ENCODE measurements around the gene COL23A1.
"Not testable (repeated sequence)": the region's sequence is repeated elsewhere in the genome, so short reads cannot be mapped to it uniquely, and the experiment has no call there.

The COL23A1 gene

DNA sequence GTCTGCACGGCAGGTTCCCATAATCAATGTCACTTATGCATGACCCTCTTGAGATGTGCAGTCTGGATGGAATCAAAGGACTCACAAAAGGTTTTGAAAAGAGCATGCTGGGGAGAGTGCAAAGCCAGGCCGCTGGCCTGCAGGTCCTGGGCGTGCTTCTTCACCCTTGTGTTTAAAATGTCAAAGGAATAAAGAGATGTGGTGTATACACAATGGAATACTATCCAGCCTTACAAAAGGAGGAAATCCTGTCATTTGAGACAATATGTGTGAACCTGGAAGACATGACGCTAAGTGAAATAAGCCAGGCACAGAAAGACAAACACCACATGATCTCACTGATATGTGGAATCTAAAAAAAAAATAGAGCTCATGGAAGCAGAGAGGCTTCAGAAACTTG, 220.1 kb downstream of the COL23A1 start:
- no peak for DNase-seq

DNA sequence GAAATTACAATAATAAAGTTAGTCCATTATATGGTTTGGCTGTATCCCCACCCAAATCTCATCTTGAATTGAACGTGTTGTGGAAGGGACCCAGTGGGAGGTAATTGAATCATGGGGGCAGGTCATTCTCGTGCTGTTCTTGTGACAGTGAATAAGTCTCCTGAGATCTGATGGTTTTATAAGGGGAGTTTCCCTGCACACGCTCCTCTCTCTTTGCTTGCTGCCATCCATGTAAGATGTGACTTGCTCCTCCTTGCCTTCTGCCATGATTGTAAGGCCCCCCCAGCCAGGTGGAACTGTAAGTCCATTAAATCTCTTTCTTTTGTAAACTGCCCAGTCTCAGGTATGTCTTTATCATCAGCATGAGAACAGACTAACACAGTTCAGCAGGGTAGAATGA, 220.7 kb downstream of the COL23A1 start:
- not testable (repeated sequence) for DNase-seq

DNA sequence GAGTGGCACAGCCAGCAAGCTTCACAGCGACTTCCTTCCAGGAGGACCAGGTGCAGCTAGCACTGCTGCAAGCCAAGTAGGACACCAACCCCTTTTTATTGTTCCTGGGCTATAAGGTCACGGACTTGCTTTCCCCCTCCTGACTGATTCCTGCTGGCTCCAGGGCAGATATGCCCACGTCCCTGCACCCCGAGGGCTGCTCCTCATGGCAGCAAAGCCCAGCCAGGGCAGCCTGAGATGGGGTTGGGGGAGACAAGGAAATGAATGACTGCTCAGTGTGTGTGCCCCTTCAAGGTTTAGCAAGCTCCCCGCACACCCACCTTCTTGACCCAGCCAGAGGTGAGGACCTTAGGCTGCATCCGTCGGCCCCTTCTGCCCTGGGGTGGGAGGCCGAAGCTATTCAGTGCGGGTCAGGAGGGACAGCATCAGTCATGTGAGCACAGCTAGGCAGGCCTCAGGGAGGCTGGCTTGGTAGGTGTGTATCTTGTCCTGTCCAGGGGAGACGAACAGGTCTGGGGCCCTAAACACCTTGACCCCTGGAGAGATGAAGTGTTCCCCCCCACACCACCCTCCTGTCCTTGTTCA, 221.4 kb downstream of the COL23A1 start:
- DNase-seq = no peak

DNA sequence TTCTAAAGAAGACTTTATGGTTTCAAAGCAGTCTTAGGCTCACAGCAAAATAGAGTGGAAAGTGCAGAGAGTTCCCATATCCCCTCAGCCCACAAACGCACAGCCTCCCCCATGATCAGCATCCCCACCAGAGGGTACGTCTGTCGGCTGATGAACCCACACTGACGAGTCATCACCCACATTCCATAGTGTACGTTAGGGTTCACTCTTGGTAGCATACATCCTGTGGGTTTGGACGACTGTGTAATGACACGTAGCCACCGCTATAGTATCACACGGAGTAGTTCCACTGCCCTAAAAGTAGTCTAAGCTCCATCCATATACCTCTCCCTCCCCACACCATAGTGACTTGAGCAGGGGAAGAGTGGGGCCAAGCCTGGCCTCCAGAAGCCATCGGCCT, 221.9 kb downstream of the COL23A1 start:
- DNase-seq = no peak

DNA sequence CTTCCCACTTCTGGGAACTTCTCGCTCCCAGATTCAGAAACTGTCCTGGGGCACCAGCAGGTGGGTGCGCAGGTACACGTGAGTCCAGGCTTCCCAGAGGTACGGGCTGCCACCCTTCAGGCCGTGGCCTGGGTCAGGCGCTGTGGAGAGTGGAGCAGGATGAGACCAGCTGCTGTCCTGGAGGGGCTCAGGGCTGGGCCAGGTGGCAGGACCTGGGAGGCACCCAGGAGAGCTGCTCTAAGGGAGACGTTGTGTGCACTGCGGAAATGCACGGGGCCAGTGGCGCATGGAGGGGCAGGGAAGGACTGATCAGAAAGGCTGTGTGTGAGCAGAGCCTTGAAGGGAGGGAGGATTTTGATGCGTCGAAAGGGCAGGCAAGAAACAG, 222.5 kb downstream of the COL23A1 start:
- DNase-seq = no peak

DNA sequence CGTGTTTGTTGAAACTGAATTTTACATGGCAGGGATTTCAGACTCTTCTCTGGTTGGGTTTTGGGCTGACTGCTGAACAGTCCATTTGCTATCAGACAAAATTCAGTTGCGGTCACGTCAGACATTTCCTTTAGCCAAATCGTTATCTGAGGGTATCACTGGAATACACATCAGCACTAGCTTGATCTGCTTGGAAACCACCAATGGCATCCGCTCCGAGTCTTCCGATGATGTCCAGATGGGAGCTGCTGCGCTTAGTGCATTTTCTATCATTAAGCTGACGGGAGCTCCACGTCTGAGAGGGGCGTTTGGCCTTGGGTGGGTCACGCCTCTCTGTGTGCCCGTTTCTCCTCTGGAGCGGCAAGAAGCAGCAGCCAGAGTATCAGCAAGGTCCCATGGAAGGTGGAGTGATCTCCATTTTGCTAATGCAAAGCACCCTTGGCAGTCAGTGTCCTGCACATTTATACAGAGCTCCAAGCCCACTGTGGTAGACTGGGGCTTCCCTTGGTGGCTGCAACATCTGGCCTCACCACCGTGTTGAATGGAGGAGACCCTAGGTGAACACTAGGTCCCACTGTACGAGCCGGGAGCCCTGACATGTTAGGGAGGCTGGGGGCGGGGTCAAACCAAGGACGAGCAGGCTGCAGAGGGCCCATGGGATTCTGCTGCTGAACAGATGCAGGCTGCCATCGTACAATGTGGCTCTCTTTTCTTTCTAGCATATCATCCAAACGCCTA, 223.0 kb downstream of the COL23A1 start:
- DNase-seq = no peak

DNA sequence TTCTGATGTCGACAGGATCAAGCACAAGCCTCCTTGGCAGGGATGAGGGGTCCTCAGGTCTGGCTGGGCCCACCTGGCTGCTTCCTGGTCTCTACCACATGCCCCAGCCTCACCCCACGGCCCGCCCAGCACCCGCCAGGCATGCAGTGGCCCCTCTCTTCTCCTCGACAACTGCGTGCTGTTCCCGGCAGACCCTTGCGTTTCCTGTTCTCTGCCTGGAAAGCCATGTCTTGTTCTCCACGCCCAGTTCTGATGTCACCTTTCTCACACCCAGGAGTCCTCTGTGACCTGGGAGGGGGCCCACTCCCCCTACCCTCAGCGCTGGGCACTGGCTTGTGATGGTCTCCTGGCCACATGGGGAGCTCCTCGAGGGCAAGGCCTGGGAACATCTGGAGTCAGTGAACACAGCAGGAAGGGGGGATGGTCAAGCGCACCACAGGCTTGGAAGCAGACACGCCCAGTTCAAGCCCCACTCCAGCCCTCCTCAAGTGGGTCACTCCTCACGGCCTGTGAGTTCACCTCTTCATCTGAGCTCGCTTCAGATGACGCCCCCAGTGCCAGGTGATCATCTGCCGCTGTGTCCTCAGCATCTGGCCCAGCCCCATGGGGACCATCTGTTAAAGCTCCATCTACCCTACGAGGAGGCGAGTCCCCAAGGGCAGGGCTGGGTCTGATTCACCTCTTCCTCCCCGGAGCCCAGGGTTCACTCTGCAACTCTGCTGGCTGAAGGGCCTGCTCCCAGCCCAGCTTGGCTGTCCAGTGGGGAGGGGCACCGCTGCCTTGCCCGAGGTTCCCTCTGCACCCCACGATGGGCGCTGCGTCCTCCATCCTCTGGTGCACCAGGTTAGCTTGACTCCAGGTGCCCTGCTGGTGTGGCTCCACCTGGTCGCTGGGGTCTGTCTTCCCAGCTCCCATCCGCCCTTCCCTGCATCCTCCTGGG, 224.4 kb downstream of the COL23A1 start:
- no peak for DNase-seq

DNA sequence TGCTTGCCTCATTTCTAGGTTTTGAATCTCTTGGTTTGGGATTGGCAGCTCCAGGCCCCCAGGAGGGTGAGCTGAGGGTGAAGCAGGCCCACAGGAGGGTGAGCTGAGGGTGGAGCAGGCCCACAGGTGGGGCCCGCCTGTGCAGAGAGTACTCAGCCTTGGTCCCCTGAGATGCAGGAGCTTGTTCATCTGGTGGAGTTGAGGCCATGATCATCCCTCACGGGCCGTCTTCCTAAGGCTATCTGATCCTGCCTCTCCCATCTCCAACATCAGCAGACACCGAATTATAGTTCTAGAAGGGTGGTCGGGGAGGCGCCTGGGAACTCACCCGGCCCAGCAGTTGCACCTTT, 225.9 kb downstream of the COL23A1 start:
- DNase-seq = no peak

DNA sequence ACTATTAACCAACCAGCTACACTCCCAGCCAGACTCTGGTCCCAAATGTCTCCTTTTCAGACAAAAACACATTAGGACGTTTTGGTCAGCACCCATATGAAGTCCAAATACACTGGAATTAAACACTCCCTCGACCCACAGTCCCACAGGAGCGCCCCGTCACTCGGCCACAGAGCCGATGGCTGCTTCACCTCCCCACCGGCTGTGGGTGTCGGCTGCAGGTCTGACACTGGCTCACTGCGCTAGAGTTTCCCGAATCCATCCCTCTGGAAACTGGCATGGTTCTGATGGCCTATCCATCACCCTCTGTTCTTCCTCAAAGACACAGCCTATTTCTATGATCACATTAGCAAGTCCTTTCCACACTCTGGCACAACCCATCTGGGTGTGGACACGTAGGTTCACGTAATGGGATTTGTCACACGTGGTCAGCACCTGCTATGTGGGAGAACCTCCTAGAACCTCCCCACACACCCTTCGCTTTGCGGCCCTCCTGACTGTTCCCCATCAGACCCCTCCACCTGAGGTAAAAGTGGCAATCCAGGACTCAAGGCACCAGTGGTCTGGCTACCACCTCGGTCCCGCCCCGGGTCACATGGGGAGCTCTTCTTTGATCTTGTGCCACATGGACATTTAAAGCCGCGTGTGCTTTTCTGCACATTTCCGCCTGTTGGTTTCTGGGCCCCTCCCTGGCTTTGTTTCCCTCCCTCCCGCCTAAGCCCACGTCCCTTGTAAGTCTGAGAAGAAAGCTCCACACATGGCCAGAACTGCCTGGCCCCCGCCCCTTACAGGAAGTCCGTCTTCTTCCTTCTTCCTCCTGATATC, 226.5 kb downstream of the COL23A1 start:
- no peak for DNase-seq

DNA sequence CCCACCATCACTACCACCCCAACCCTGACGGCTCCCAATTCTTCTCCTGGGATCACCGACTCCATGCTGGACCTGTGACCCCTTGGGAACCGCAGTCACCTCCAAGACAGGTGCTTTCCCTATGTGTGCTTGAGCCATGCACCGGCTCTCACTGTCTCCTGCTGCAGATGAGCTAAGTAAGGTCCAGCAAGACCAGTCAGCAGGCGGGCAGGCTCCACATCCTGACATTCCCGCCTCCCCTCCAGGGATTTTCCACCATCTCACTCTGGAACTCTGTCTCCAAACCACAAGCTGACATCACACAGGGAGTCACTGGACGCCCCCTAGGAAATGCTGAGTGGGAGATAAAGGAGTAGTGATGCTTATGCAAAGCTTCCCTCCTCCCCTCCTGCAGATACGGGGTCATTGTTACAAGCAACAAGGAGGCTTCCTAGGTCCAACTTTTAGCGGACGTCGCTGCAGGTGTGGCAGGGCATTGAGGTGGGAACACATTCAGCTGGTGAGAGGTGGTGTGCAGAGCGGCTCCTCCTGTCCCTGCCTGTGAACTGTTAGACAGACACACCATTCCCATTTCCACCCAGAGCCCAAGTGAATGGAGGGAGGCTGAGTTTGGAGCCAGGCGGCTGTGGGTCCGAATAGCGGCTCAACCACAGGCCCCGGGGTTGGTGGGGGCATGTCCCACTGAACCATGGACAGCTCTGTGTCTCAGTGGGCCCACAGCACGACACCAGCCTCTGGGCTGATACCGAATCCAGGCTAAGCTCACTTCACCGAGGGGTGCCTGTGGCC, 228.3 kb downstream of the COL23A1 start:
- no peak for DNase-seq

DNA sequence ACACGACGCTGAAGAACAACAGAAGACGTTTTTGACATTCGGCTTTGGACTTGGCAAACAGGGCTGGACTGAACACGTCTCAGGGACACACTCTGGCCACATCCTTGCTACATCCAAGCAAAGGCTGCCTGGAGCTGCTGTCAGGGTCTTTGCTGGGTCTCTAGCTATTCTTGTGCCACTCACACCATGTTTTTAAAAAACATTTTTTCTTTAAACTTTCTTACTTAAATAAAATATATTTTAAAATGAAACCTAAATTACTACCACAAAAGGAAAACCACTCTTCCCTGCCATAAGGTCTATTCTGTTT, 229.3 kb downstream of the COL23A1 start:
- no peak for DNase-seq

DNA sequence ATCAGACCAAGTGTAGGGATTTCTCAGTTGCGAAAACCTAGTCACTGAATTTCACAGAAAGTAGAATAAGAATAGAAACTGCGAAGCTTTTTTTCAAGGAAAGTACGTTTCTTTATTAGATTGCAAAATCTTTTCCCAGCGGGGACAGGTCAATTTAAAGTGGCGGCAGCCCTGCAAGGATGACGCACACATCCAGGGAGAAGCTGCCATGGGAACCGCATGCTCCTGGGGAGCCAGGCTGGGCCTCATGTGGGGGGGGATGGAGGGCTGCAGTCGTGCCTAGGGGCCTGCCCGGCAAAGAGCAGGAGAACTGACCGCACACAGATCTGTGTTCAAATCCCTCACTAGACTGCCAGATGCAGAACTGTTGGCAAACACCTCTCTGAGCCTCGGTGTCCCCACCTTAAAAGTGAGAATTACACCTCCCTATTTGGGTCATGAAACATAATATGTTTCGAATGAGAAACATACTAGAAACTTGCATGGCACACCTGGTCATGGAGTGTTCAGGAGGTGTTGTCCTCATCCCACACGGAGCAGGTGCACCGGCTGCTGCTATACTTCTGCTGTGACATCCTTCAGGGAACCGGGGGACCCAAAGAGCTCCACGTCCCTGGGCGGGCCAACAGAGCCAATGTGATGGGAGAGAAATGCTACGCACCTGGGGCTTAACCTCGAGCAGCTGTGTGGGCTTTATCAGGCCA, 229.8 kb downstream of the COL23A1 start:
- no peak for DNase-seq

DNA sequence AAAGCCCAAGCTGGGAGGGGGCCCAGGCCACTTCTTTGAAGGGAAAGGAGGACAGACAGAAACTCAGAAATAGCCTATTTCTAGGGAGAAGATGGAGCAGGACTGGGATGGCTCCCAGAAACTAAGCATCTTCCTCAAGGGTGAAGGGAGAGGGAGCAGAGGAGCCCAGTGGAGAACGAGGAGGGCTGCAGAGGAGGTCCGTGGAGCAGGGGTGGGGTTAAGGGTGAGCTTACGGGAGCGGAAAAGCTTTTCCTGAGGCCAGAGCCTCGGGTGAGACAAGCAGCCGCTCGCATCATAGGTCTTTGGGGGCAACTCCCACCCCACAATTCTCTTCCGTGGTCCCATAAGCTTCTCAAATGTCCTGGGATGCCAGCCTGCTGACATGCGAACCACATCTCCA, 230.5 kb downstream of the COL23A1 start:
- no peak for DNase-seq

DNA sequence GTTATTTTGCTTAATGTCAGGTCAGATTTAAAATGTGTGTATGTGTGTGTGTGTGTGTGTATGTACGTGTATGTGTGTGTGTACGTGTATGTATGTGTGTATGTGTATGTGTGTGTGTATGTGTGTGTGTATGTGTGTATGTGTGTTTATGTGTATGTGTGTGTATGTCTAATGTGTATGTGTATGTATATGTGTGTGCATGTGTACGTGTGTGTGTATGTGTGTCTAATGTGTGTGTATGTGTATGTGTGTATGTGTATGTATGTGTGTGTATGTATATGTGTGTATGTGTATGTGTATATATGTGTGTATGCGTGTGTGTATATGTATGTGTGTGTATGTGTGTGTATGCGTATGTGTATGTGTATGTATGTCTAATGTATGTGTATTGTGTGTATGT, 232.5 kb downstream of the COL23A1 start:
- no peak for DNase-seq

DNA sequence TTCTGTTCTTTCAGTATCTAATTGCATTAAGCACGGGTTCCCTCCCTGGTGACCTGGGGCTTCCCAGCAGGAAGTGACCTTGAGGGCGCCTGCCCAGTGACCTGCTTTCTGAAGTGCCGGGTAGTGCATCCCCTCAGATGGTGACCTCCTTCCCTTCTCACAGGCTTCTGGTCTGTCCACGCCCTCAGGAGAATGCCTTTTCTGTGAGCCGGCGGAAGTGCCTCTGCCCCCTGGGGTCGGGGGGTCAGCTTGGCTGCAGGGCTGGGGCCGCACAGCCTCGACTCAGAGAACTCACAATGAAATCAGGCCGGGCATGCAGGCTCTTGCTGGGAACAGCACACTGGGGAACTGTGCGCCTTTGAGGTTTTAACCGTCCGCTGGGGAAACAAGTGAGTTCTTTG, 233.1 kb downstream of the COL23A1 start:
- DNase-seq = no peak

DNA sequence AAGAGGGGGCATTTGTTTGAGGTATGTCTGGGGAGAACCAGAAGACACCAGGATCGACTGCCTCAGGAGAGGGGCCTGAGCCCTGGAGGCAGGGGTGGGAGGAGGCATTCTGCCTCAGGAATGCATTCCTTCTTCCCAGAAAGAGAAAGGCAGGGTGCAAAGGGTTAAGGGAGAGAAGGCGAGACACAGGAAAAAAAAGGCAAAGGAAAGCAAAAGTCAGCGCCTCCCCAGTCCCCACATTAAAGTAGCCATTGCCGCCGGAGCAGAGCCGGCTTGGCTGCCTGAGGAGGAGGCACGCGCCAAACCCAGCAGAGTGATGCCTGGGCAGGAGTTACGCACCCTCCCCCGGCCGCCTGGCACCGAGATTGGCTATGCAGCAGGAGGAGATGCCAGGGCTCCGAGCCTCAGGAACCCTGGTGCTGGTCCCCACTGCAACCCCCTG, 233.7 kb downstream of the COL23A1 start:
- no peak for DNase-seq

DNA sequence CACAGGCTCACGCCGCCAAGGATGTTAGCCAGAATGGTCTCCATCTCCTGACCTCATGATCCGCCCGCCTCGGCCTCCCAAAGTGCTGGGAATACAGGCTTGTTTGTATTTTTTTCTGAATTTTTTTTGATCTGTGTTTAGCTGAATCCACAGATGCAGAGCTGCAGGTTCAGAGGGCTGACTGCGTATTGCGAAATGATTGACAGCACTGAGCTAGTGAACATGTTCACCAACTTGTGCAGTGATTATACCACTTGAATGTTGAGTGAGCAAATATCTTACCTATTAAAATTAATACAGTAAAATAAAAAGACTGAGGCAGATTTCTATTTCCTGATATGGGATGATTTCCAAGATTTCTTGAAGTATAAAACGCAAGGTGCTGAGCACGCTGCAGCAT, 234.5 kb downstream of the COL23A1 start:
- no peak for DNase-seq

DNA sequence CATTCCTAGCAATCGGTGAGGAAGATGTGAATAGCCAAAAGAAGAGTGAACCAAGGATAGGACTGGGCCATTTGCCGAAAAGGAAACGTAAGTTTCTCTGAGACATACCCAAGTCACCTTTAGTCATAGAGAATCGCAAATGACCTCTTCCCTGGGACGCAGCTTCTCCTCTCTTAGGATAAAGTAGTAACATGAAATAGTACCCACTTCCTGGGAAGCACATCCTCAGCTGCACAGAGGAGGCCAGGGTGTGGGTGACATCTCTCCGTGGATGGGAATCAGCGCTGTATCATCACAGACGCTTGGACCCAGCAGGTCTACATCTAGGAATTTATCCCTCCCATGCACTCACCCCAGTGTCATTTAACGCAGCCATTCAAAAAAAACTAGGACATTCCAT, 236.7 kb downstream of the COL23A1 start:
- DNase-seq = no peak

DNA sequence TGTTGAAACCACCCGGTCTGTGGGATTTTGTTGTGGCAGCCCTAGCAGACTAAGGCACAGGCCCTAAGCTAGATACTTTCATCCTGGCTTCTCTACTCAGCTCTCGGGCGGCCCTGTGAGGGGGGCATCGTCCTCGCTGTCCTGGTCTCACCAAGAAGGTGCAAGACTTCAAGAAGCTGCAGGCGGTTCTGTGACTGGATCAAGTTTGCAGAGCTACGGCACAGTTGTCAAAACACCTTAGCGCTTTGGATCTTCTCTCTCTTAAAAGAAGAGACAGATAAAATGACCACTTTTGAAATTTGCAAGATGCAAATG, 238.2 kb downstream of the COL23A1 start:
- no peak for DNase-seq

DNA sequence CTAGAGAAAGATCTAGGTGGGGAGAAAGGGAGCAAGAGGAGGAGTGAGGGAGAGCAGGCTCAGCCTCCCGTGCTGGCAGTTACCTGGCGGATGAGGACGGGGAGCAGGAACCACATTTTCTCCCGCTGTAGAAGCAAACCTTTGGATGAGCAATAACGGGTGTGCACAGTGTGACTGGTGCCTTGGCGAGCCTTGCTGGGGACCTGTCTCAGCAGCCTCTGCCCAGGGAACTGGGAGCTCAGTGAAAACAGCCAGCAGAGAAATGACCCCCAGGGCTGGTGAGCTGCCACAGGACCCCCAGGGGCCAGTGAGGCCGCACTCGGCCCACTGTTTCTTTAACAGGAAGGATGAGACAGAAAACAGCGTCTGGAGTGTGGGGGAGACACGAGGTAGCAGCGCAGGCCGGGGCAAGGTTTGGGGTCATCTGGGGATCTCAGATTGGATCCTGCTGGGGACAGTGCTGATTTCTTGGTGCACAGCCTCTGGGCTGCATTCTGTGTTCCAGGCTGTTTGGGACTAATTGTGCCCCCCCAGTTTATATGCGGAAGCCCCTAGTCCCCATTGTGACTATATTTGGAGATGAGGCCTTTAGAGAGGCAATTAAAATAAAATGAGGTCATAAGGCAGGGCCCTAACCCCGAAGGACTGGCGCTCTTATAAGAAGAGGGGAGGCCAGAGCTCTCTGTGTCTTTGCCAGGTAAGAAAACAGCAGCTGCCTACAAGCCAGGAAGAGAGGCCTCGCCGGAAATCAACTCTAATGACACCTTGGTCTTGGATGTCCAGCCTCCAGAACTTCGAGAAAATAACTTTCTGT, 238.8 kb downstream of the COL23A1 start:
- no peak for DNase-seq
